ENCODE data around the gene ZNF883.

ZNF883 gene

GRCh38 chr9:112969730-112970129 is 42.3 kb downstream of the ZNF883 start:
- no peak overlapping the region for H3K4me3 Mint-ChIP-seq
- no peak overlapping the region for H3K27ac Mint-ChIP-seq
- no peaks in the 10 kb centered on the region for H3K4me1 Mint-ChIP-seq (ENCODE audit: low read depth)
- no peak for DNase-seq (ENCODE audit: low spot score)
- no peaks in the 10 kb centered on the region for H3K9me3 Mint-ChIP-seq
- H3K36me3 Mint-ChIP-seq (ENCODE audit: low read depth) = no peaks in the 10 kb centered on the region
- H3K27me3 Mint-ChIP-seq (ENCODE audit: low read depth) = no peaks in the 10 kb centered on the region

DNA sequence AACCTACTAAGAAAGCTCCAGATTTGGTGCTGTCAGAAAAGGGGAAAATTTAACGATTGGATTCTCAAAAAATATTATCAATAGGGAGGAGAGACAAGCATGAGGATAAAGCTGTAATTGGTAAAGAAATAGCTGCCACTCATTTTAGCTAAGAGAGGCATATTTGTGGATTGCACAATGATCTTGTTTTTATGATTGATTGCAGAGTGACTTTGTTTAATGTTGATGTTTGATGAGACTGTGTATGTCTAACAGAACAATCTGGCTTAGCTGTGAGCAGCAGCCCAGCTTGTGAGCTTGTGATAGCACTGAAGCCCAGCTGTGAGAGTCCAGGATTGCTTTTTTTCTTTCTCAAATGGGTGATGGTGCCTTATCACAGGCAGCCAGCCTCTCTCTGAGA is 56.4 kb downstream of the ZNF883 start:
- Mint-ChIP-seq H3K27ac (no peak overlapping the region), H3K27me3 (ENCODE audit: low read depth) (no peaks in the 10 kb centered on the region), H3K4me3 (no peak overlapping the region), H3K4me1 (ENCODE audit: low read depth) (no peaks in the 10 kb centered on the region), H3K9me3 (no peaks in the 10 kb centered on the region), H3K36me3 (ENCODE audit: low read depth) (no peaks in the 10 kb centered on the region)
- no peak for DNase-seq (ENCODE audit: low spot score)

- Mint-ChIP-seq H3K9me3 (peaks cover 22% of the 10 kb centered on the region), H3K27me3 (ENCODE audit: low read depth) (no peaks in the 10 kb centered on the region), H3K36me3 (ENCODE audit: low read depth) (no peaks in the 10 kb centered on the region), H3K4me3 (no peak overlapping the region), H3K27ac (no peak overlapping the region), H3K4me1 (ENCODE audit: low read depth) (no peaks in the 10 kb centered on the region)
- DNase-seq (ENCODE audit: low spot score) = no peak
These were observed 66.3 kb downstream of the ZNF883 start for GRCh38 chr9:112945620-112946208.

DNA sequence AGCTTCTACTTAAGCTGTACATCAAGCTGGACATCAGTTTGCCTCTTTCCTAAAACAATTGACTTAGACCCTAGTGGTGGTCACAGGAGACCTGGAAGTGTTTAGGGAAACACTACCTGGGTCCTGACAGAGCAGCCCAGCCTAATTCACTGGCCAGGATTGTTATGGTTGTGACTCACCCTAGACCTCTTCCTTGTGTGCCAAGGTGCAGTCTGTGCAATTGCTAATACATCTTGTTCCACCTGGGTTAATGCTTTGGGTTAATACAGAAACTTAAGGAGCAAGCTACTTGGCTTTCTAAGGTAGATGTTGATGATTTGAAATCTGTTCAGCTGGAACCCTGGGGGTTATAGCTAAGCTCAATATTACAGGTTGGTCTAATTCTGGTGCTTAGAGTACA is 72.6 kb downstream of the ZNF883 start:
- H3K9me3 Mint-ChIP-seq = no peaks in the 10 kb centered on the region
- no peak for DNase-seq (ENCODE audit: low spot score)
- H3K36me3 Mint-ChIP-seq (ENCODE audit: low read depth) = no peaks in the 10 kb centered on the region
- H3K27me3 Mint-ChIP-seq (ENCODE audit: low read depth) = no peaks in the 10 kb centered on the region
- H3K27ac Mint-ChIP-seq = no peak overlapping the region
- no peak overlapping the region for H3K4me3 Mint-ChIP-seq
- no peaks in the 10 kb centered on the region for H3K4me1 Mint-ChIP-seq (ENCODE audit: low read depth)

- H3K36me3 Mint-ChIP-seq (ENCODE audit: low read depth) = no peaks in the 10 kb centered on the region
- H3K27me3 Mint-ChIP-seq (ENCODE audit: low read depth) = peaks cover 2% of the 10 kb centered on the region
- no peaks in the 10 kb centered on the region for H3K9me3 Mint-ChIP-seq
- H3K27ac Mint-ChIP-seq = no peak overlapping the region
- no peaks in the 10 kb centered on the region for H3K4me1 Mint-ChIP-seq (ENCODE audit: low read depth)
- no peak overlapping the region for H3K4me3 Mint-ChIP-seq
- DNase-seq (ENCODE audit: low spot score) = no peak
These were observed 78.3 kb downstream of the ZNF883 start for GRCh38 chr9:112933696-112934095.

- DNase-seq (ENCODE audit: low spot score) = no peak
- no peaks in the 10 kb centered on the region for H3K36me3 Mint-ChIP-seq (ENCODE audit: low read depth)
- H3K4me3 Mint-ChIP-seq = no peak overlapping the region
- peaks cover 5% of the 10 kb centered on the region for H3K4me1 Mint-ChIP-seq (ENCODE audit: low read depth)
- H3K27ac Mint-ChIP-seq = no peak overlapping the region
- H3K9me3 Mint-ChIP-seq = no peaks in the 10 kb centered on the region
- peaks cover 21% of the 10 kb centered on the region for H3K27me3 Mint-ChIP-seq (ENCODE audit: low read depth)
These were observed 86.8 kb downstream of the ZNF883 start for GRCh38 chr9:112925058-112925641.

DNA sequence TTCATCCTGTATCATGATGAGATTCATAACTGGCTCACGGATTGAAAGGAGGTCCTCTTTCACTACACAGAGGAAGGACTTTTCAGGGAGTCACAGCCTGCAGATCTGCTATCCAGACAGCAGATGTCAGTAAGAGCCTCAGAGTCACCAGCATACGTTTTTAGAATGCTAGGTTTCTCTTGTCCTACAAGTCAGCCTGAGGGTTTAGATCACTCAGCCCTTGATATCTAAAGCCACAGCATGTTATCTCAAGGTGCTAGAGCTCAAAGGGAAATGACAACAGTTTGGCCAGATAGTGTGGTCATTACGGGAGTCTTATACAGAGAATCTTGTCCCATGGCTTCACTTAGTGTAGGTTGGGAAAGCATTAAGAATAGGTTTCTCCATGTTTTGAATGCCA is 90.4 kb downstream of the ZNF883 start:
- Mint-ChIP-seq H3K36me3 (ENCODE audit: low read depth) (no peaks in the 10 kb centered on the region), H3K4me3 (no peak overlapping the region), H3K27ac (no peak overlapping the region), H3K9me3 (no peaks in the 10 kb centered on the region), H3K4me1 (ENCODE audit: low read depth) (peaks cover 5% of the 10 kb centered on the region), H3K27me3 (ENCODE audit: low read depth) (peaks cover 23% of the 10 kb centered on the region)
- no peak for DNase-seq (ENCODE audit: low spot score)

GRCh38 chr9:112917987-112918362 is 94.0 kb downstream of the ZNF883 start:
- H3K4me1 Mint-ChIP-seq (ENCODE audit: low read depth) = peaks cover 5% of the 10 kb centered on the region
- H3K4me3 Mint-ChIP-seq = no peak overlapping the region
- peaks cover 19% of the 10 kb centered on the region for H3K27me3 Mint-ChIP-seq (ENCODE audit: low read depth)
- no peak for DNase-seq (ENCODE audit: low spot score)
- no peaks in the 10 kb centered on the region for H3K9me3 Mint-ChIP-seq
- H3K27ac Mint-ChIP-seq = no peak overlapping the region
- no peaks in the 10 kb centered on the region for H3K36me3 Mint-ChIP-seq (ENCODE audit: low read depth)

DNA sequence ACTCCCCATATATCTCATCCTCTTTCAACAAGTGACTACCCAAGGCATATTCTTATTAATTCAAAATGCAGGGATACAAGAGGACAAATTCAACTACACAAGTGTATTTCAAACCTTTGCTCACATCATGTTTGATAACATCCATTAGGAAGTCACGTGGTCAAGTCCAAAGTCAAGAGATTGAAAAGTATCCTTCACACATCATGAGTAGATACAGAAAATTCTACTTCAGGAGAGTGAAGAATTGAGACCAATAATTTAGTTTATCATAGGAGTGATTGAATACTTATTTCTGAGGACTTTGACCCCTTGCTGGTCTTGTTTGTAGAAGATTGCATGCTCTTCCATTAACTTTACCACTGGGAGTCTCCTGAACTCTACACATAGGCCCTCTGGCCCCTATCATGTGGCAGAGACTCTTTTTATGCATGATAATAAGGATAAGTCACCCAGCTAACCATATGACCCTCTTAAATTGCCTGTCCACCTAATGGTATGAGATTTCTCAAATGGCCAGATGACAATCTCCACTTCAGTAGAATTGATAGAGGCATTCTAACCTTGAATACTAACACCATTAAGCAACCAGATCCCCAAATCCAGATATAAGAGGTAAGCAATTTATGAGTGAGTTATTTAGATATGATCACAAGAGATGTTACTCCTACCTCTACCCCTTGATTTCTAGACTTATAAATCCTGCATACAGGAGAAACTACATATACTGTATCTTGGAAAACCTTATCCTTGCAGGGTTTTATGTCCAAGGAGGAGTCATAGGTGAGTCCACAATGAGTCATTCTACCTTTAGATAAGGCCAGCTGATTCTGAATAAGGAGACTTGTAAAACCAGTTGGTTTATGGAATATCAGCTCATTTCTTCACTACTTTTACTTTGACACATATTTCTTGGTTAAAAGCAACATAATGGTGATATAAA is 94.7 kb downstream of the ZNF883 start:
- H3K9me3 Mint-ChIP-seq = no peaks in the 10 kb centered on the region
- no peaks in the 10 kb centered on the region for H3K36me3 Mint-ChIP-seq (ENCODE audit: low read depth)
- no peak overlapping the region for H3K4me3 Mint-ChIP-seq
- peaks cover 17% of the 10 kb centered on the region for H3K27me3 Mint-ChIP-seq (ENCODE audit: low read depth)
- DNase-seq (ENCODE audit: low spot score) = no peak
- peaks cover 5% of the 10 kb centered on the region for H3K4me1 Mint-ChIP-seq (ENCODE audit: low read depth)
- H3K27ac Mint-ChIP-seq = no peak overlapping the region

- Mint-ChIP-seq H3K27ac (no peak overlapping the region), H3K4me1 (ENCODE audit: low read depth) (no peaks in the 10 kb centered on the region), H3K36me3 (ENCODE audit: low read depth) (no peaks in the 10 kb centered on the region), H3K9me3 (no peaks in the 10 kb centered on the region), H3K4me3 (no peak overlapping the region), H3K27me3 (ENCODE audit: low read depth) (peaks cover 9% of the 10 kb centered on the region)
- DNase-seq (ENCODE audit: low spot score) = no peak
These were observed 97.5 kb downstream of the ZNF883 start for GRCh38 chr9:112914524-112914923.

- H3K9me3 Mint-ChIP-seq = no peaks in the 10 kb centered on the region
- peaks cover 9% of the 10 kb centered on the region for H3K27me3 Mint-ChIP-seq (ENCODE audit: low read depth)
- no peak overlapping the region for H3K27ac Mint-ChIP-seq
- H3K4me1 Mint-ChIP-seq (ENCODE audit: low read depth) = no peaks in the 10 kb centered on the region
- H3K36me3 Mint-ChIP-seq (ENCODE audit: low read depth) = no peaks in the 10 kb centered on the region
- DNase-seq (ENCODE audit: low spot score) = no peak
- H3K4me3 Mint-ChIP-seq = no peak overlapping the region
These were observed 98.7 kb downstream of the ZNF883 start for GRCh38 chr9:112913326-112913725.

DNA sequence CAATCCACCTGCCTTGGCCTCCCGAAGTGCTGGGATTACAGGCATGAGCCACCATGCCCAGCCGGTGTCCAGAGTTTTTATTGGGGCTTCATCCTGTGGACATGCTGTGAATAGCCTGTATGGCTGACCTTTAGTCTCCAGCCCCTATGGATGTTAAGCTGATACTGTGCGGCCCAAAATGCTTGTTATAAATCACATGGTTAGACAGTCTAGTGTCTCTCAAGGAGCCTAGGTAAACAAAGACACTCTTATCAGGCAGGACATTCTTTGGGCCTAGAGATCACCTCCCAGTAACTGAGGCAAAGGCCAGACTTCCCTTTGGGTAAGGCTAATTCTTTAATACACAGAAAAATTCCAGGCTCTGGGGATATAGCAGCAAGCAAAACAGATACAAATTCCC is 99.4 kb downstream of the ZNF883 start:
- Mint-ChIP-seq H3K27ac (no peak overlapping the region), H3K36me3 (ENCODE audit: low read depth) (no peaks in the 10 kb centered on the region), H3K4me1 (ENCODE audit: low read depth) (no peaks in the 10 kb centered on the region), H3K27me3 (ENCODE audit: low read depth) (peaks cover 10% of the 10 kb centered on the region), H3K9me3 (no peaks in the 10 kb centered on the region), H3K4me3 (no peak overlapping the region)
- DNase-seq (ENCODE audit: low spot score) = no peak

- no peak overlapping the region for H3K27ac Mint-ChIP-seq
- H3K9me3 Mint-ChIP-seq = no peaks in the 10 kb centered on the region
- H3K4me1 Mint-ChIP-seq (ENCODE audit: low read depth) = no peaks in the 10 kb centered on the region
- H3K27me3 Mint-ChIP-seq (ENCODE audit: low read depth) = peaks cover 10% of the 10 kb centered on the region
- no peak overlapping the region for H3K4me3 Mint-ChIP-seq
- no peaks in the 10 kb centered on the region for H3K36me3 Mint-ChIP-seq (ENCODE audit: low read depth)
- no peak for DNase-seq (ENCODE audit: low spot score)
These were observed 100.3 kb downstream of the ZNF883 start for GRCh38 chr9:112911736-112912135.

Measured in T-helper 2 cell treated with Interferon-gamma antibody and Interleukin-4, amounts not matched to agents 5 μg/mL and 100 μg/mL, for 36 hours (primary cell).